Neural cell (in vitro differentiated cells): Measurements from ENCODE around the gene DIP2C.

Experiments used
- CTCF ChIP-seq: fragments of 450-650 bp; IDR thresholded peaks from 2 replicates; pipeline ENCODE4 v1.5.1; 2014; ENCODE audit warnings: antibody characterized with exemption, mild to moderate bottlenecking, moderate library complexity; ENCODE audit not compliant: poor library complexity, severe bottlenecking
- EZH2 ChIP-seq: fragments of 200-600, 300-800 bp; shearing (Covaris generic), sonication (generic); IDR thresholded peaks from 2 replicates; pipeline ENCODE4 v1.6.1; 2014; ENCODE audit warnings: antibody characterized with exemption, low read length, borderline replicate concordance, mild to moderate bottlenecking; ENCODE audit not compliant: insufficient read depth, poor library complexity, severe bottlenecking
- POLR2AphosphoS5 ChIP-seq: IDR thresholded peaks from 2 replicates; pipeline ENCODE4 v1.6.1; 2012
- RAD21 ChIP-seq: fragments of 450-650 bp; conservative IDR thresholded peaks from 2 replicates; pipeline ENCODE4 v1.6.1; 2014; ENCODE audit warnings: antibody characterized with exemption, mild to moderate bottlenecking, moderate library complexity
- REST ChIP-seq: IDR thresholded peaks from 2 replicates; pipeline ENCODE4 v1.6.1; 2012; ENCODE audit warnings: borderline replicate concordance

GRCh38 chr10:637221-637620, 52.2 kb downstream of the DIP2C start:
- TF ChIP-seq REST: no peak
- no peak for TF ChIP-seq CTCF
- TF ChIP-seq RAD21: no peak
- TF ChIP-seq EZH2: no peak
- TF ChIP-seq POLR2AphosphoS5: no peak
